OCI-LY7 (cell line): Measurements from ENCODE around the gene TRIM38. TPM values are rescaled to one million over a fixed set of nuclear protein-coding genes. Genes with fewer than 3 reads are reported as not detected.
"Not testable (repeated sequence)": the region's sequence is repeated elsewhere in the genome, so short reads cannot be mapped to it uniquely, and the experiment has no call there.

Experiments used
- BruUV-seq: library from RNA; stranded (reverse); fragments of 400-500 nt; replicated peaks from 2 replicates; lab custom pipeline; 2021; lab: Mats Ljungman, UMichigan
- CTCF ChIA-PET: fragments of 300-600 bp; sonication (Branson Sonifier 250); formaldehyde crosslinking; loops from one replicate; lab custom pipeline; 2022; ENCODE audit warnings: antibody characterized with exemption; ENCODE audit not compliant: unreplicated experiment; lab: Charles Lee
- POLR2A ChIA-PET: fragments of 300-600 bp; sonication (Branson Sonifier 250); formaldehyde crosslinking; loops from one replicate; lab custom pipeline; 2022; ENCODE audit warnings: antibody characterized with exemption; lab: Charles Lee
- DNase-seq: peaks from one replicate; pipeline ENCODE4 v3.0.0-alpha.2; 2015; ENCODE audit warnings: low spot score
- H2AFZ ChIP-seq: fragments of 200-600 bp; sonication (generic), shearing (Covaris generic); 2 replicates; pipeline ENCODE4 v1.6.1; 2014; ENCODE audit warnings: mild to moderate bottlenecking, antibody characterized with exemption, low read length, moderate library complexity
- H3K27ac ChIP-seq: fragments of 200-600 bp; sonication (generic); 2 replicates; pipeline ENCODE4 v1.5.1; 2014; ENCODE audit warnings: mixed run types, low read depth, mild to moderate bottlenecking, moderate library complexity, low read length, inconsistent platforms; ENCODE audit not compliant: poor library complexity, severe bottlenecking
- H3K36me3 ChIP-seq: fragments of 200-600 bp; sonication (generic); 2 replicates; pipeline ENCODE4 v1.6.1; 2014; ENCODE audit warnings: mild to moderate bottlenecking, antibody characterized with exemption, low read length, moderate library complexity, mixed read lengths; ENCODE audit not compliant: insufficient read depth
- H3K4me1 ChIP-seq: fragments of 200-600 bp; sonication (generic); 2 replicates; pipeline ENCODE4 v1.5.1; 2014; ENCODE audit warnings: mild to moderate bottlenecking, low read length; ENCODE audit not compliant: insufficient read depth, poor library complexity, severe bottlenecking
- H3K4me2 ChIP-seq: fragments of 200-600 bp; sonication (generic); 2 replicates; pipeline ENCODE4 v1.6.1; 2014; ENCODE audit warnings: mild to moderate bottlenecking, low read length
- H3K4me3 ChIP-seq: fragments of 200-600 bp; sonication (generic); 2 replicates; pipeline ENCODE4 v1.5.1; 2014; ENCODE audit warnings: mild to moderate bottlenecking, low read depth, low read length; ENCODE audit not compliant: poor library complexity, severe bottlenecking
- H3K79me2 ChIP-seq: fragments of 200-600 bp; sonication (generic); 2 replicates; pipeline ENCODE4 v1.6.1; 2016; ENCODE audit warnings: low read depth, mild to moderate bottlenecking, low read length, moderate library complexity, mixed read lengths; ENCODE audit not compliant: insufficient read depth
- H3K9me2 ChIP-seq: fragments of 200-600 bp; sonication (generic); 2 replicates; pipeline ENCODE4 v1.6.1; 2016; ENCODE audit warnings: mild to moderate bottlenecking, low read length, mixed read lengths; ENCODE audit not compliant: insufficient read depth
- H3K9me3 ChIP-seq: fragments of 200-600 bp; sonication (generic); 2 replicates; pipeline ENCODE4 v1.6.1; 2014; ENCODE audit warnings: mild to moderate bottlenecking, mixed run types, low read length, mixed read lengths
- H4K20me1 ChIP-seq: fragments of 200-600 bp; sonication (generic); 2 replicates; pipeline ENCODE4 v1.6.1; 2014; ENCODE audit warnings: mild to moderate bottlenecking, antibody characterized with exemption, low read length, moderate library complexity, mixed read lengths; ENCODE audit not compliant: insufficient read depth
- EZH2phosphoT487 ChIP-seq: fragments of 200-600 bp; sonication (generic); IDR thresholded peaks from 2 replicates; pipeline ENCODE4 v1.6.1; 2018; ENCODE audit warnings: low read depth, borderline replicate concordance, mild to moderate bottlenecking, mixed run types, antibody characterized with exemption, low read length, moderate library complexity, mixed read lengths
- intact Hi-C: fragments of 100-400 bp; cut with micrococcal nuclease; formaldehyde crosslinking; loops from one replicate; pipeline ENCODE4 v1.10.0; 2022; ENCODE audit not compliant: unreplicated experiment
- total RNA-seq, 2 experiments: library from RNA; depleted of rRNA in 1 of 2; stranded (reverse); fragments of >200 nt in 1 of 2; shearing (Covaris generic) in 1 of 2; gene quantifications; 2 replicates each; pipeline ENCODE4 v1.2.3, GENCODE V29; 2014 to 2022
- TF ChIP-seq, protein P1 (sequence below): fragments of 200-600 bp; sonication (generic); conservative IDR thresholded peaks from 2 replicates; pipeline ENCODE4 v1.5.1; 2014; ENCODE audit warnings: mild to moderate bottlenecking, antibody characterized with exemption, low read length, moderate library complexity, mixed read lengths

TRIM38 gene
- total RNA-seq, 2 experiments from 2014 or later = 12.8 to 14.8 TPM

DNA sequence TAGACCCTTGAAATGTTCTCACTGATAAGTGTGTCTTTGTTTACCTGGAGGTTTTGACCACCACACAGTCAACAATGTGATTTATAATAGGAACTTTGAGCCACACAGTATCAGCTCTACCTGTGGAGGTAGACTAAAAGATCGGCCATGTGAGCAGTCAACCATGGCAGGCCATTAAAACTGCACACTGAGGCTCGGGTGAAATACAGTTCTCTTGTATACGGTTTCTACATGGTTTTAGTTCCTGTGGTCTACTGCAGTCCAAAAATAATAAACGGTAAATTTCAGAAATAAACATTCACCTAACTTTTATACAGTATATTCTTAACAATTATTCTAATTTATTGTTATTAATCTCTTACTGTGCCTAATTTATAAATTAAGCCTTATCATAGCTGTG is 47.2 kb downstream of the TRIM38 start:
- POLR2A ChIA-PET = interaction anchor here (0.6 to 6.4 kb wide), 4 partner anchors 9 to 1144 kb away, joined by 3 to 43 read pairs (median 4); a partner anchor contains a TSS

GRCh38 chr6:26012061-26012460 is 49.5 kb downstream of the TRIM38 start:
- no peak overlapping the region for H3K27ac ChIP-seq
- H3K36me3 ChIP-seq = no peaks in the 10 kb centered on the region
- H2AFZ ChIP-seq = no peak overlapping the region
- peaks cover under 1% of the 10 kb centered on the region for H3K4me1 ChIP-seq
- no peaks in the 10 kb centered on the region for H4K20me1 ChIP-seq
- H3K9me2 ChIP-seq = no peaks in the 10 kb centered on the region
- CTCF ChIA-PET = no interaction called here
- POLR2A ChIA-PET = interaction anchor here (6.4 kb wide), 1 partner anchor 9 kb away, joined by 43 read pairs; a partner anchor contains a TSS
- no peak for TF ChIP-seq EZH2phosphoT487
- TF ChIP-seq, protein P1, sequence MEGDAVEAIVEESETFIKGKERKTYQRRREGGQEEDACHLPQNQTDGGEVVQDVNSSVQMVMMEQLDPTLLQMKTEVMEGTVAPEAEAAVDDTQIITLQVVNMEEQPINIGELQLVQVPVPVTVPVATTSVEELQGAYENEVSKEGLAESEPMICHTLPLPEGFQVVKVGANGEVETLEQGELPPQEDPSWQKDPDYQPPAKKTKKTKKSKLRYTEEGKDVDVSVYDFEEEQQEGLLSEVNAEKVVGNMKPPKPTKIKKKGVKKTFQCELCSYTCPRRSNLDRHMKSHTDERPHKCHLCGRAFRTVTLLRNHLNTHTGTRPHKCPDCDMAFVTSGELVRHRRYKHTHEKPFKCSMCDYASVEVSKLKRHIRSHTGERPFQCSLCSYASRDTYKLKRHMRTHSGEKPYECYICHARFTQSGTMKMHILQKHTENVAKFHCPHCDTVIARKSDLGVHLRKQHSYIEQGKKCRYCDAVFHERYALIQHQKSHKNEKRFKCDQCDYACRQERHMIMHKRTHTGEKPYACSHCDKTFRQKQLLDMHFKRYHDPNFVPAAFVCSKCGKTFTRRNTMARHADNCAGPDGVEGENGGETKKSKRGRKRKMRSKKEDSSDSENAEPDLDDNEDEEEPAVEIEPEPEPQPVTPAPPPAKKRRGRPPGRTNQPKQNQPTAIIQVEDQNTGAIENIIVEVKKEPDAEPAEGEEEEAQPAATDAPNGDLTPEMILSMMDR = no peak
- no TSS peak for BruUV-seq
- DNase-seq = no peak
- H3K79me2 ChIP-seq = no peaks in the 10 kb centered on the region
- H3K4me3 ChIP-seq = no peak overlapping the region
- H3K4me2 ChIP-seq = no peak overlapping the region
- intact Hi-C loops = loop anchor here (10.0 kb wide), 1 partner anchor 1463 kb away; the partner anchor contains the start of gene ZNF184
- H3K9me3 ChIP-seq = no peaks in the 10 kb centered on the region

More for the DNA sequence above, 47.2 kb downstream of the TRIM38 start:
- no peaks in the 10 kb centered on the region for H3K4me1 ChIP-seq
- no peak overlapping the region for H3K4me3 ChIP-seq
- no peak overlapping the region for H3K4me2 ChIP-seq
- CTCF ChIA-PET = interaction anchor here (1.5 kb wide), 1 partner anchor 17 kb away, joined by 5 read pairs; no protein-coding TSS in a partner anchor
- TF ChIP-seq, protein P1 = no peak
- no peak for TF ChIP-seq EZH2phosphoT487
- intact Hi-C loops = loop anchor here (10.0 kb wide), 1 partner anchor 1465 kb away; the partner anchor contains the start of gene ZNF184
- H3K79me2 ChIP-seq = no peaks in the 10 kb centered on the region
- no peak for DNase-seq
- no peaks in the 10 kb centered on the region for H3K9me3 ChIP-seq
- H2AFZ ChIP-seq = no peak overlapping the region
- no peaks in the 10 kb centered on the region for H3K9me2 ChIP-seq
- H3K27ac ChIP-seq = no peak overlapping the region
- no TSS peak for BruUV-seq
- H3K36me3 ChIP-seq = no peaks in the 10 kb centered on the region; the same call in 1 of the 2 replicates
- no peaks in the 10 kb centered on the region for H4K20me1 ChIP-seq

DNA sequence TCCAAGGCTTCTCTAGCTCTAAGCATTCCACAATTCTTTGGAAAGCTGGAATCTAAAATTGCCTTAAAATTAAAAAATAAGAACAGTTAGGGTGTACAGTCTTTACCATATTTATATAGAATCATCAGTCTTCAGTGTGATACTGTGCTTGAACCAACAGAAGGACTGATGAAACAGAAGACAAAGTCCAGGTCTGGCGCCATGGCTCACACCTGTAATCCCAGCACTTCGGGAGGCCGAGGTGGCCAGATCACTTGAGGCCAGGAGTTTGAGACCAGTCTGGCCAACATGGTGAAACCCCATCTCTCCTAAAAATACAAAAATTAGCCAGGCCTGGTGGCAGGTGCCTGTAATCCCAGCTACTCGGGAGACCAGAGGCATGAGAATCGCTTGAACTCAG is 51.8 kb downstream of the TRIM38 start:
- not testable (repeated sequence) for BruUV-seq, DNase-seq
- POLR2A ChIA-PET = interaction anchor here (6.4 kb wide), 1 partner anchor 7 kb away, joined by 43 read pairs; a partner anchor contains a TSS

More for the DNA sequence above, 51.8 kb downstream of the TRIM38 start:
- H3K4me1 ChIP-seq = peaks cover 14% of the 10 kb centered on the region
- H3K4me3 ChIP-seq, H2AFZ ChIP-seq, H3K36me3 ChIP-seq, H3K27ac ChIP-seq, H3K4me2 ChIP-seq, H3K79me2 ChIP-seq, CTCF ChIA-PET, H3K9me2 ChIP-seq, H3K9me3 ChIP-seq, H4K20me1 ChIP-seq: not testable (repeated sequence)
- intact Hi-C loops = loop anchor here (10.0 kb wide), 1 partner anchor 1460 kb away; the partner anchor contains the start of gene ZNF184
